ENCODE measurements around the gene IL36RN.

The IL36RN gene

DNA sequence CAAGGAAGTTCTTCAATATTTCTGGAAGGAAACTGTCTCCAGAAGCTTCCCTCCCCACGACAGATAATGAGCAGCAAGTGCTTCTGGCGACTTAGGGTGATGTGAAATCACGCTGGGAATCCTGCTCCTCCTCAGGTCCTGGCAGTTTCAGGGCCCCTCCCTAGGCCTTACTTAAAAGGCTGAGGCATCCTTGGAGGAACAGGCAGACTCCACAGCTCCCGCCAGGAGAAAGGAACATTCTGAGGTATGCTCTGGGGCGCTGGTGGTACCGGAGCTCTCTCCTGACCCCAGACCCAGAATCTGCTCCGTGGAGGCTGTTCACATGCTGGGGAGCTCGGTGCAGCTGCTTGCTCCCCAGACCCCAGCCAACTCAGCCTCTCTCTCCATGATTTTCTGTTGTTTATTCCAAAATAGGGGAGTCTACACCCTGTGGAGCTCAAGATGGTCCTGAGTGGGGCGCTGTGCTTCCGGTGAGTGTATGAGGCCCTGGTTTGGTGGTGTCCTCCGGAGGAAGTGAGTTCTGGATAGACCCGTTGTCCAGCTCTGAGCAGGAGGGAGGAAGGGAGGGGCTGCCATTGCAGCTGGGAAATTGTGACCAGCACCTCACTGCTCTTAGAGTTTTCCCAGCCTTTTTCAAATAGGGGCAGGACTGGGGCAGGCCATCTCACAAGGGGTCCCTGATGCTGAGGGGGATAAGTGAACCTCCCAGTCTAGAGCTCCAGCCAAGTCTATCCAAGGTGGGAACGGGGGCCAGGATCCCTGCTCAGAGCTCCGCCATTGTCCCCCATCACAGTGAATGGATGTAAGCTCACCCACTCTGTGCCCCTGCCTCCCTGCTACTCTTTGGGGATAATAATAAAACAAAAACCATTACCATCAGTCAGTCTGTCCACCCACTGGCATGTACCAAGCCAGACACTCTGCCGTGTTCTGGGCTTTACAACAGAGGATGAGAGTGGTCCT lies at the start of gene IL36RN:
Gene IL36RN, plus strand, starts transcription at position 201 of the 963 bp plus-strand sequence. Its CDS starts 241 bp downstream, at position 442.
- no peak for DNase-seq

DNA sequence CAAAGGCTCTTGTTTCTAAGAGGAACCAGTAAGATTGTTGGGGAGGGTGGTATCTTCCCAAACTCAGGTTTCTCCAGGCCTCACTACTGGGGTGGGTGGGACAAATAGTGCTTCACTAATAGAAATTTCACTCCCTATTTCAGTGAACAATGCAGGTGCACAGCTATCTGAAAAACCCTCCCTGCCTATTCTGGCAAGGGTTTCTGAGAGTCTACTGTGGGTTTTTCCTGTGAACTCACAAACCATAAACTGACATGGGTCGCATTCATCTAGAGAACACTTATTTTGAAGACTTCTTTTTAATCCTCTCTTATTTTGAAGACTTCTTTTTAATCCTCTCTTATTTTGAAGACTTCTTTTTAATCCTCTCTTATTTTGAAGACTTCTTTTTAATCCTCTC lies 49.4 kb upstream of the IL36RN start:
- no peak for DNase-seq

- DNase-seq, result no peak
These were observed 48.9 kb upstream of the IL36RN start for GRCh38 chr2:113010088-113010487.

- DNase-seq, result no peak
These were observed 47.9 kb upstream of the IL36RN start for GRCh38 chr2:113011108-113011507.

DNA sequence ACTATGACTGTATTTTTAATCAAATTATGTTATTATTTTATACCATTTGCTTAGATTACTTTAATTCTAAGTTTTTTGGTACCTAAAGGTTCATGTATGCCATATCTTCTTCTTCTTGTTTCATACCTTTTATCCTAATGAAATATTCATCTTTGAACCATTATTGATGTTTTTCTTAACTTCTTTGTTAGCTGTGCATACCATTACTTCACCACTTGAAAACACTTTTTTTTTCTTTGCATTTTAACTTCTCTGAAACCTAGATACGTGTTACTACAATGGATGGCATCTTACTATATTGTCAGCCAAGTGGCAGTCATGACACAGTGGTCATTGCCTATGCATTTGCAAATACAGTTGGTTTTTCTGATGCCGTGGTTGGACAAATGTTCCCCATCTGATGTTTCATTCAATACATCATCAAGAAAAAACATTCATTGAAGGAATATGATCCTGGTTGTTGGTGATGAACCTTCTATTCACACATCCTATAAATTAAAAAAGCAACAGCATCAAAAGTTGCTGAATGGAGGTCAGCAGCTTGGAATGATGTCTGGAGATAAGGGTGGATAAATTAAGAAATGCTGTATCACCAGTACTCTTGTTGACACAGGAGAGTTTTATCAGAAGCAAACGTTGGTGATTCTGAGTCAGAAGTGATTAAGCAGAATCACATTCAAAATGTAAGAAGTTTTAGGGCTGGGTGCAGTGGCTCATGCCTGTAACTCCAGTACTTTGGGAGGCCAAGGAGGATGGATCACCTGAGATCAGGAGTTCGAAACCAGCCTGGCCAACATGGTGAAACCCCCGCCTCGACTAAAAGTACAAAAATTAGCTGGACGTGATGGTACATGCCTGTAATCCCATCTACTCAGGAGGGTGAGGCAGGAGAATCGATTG lies 46.3 kb upstream of the IL36RN start:
- no peak for DNase-seq

GRCh38 chr2:113013336-113013661 lies 45.7 kb upstream of the IL36RN start:
- no peak for DNase-seq

DNA sequence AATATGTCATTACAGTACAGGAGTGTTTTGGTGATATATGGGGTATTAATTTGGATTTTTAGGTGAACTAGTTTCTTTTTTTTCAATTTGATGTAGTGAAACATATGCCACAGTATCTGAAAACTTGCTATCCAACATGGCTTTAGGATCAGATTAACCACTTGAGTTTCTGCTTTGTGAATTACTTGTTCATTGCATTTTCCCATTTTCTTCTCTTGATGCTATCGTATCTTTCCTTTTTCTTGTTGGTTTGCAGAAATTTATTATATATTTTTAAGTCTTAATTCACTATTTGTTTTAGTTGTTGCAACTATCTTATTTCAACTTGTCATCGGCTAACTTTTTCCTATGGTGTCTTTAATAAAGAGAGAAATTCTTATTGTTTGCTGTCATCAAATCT lies 44.9 kb upstream of the IL36RN start:
- DNase-seq, result no peak

GRCh38 chr2:113015042-113015441 lies 44.0 kb upstream of the IL36RN start:
- no peak for DNase-seq

GRCh38 chr2:113015655-113016054 lies 43.3 kb upstream of the IL36RN start:
- no peak for DNase-seq

DNA sequence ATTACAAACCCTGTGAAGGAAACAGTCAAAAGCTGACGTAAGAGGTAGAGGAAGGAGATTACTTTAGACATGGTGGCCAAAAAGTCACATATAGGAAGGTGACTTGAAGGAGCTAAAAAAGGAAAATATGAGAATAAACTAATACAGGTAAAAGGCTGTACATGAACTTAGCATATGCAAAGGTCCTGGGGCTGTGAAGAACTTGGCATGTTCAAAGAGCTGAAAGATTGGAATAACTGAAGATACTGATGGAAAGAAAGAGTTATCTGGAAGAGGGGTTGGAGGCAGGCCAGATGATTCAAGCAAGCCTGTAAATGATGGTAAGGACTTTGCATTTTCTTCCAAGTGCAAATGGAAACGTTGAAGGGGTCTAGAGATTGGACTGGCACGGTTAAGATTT lies 40.5 kb upstream of the IL36RN start:
- DNase-seq, result no peak

GRCh38 chr2:113021312-113021711 lies 37.7 kb upstream of the IL36RN start:
- no peak for DNase-seq

DNA sequence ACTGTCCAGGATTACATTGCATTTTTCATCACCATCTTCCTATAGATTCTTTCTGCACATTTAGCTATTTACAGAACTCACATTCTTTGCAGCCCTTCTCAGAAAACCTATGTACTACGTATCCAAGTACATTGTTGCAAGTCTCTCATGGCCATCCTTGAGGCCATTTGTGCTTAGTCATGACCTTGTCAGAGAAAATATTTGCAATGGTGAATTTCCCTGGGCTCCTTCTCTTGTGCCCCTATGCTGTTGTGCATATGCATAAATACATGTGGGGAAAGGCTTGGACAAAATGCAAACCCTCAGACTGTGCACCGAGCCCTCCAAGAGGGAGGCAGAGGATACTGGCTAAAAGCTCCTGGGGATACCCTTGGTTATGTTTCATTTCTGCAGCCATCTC lies 34.2 kb upstream of the IL36RN start:
- DNase-seq, result no peak

GRCh38 chr2:113025737-113026136 lies 33.3 kb upstream of the IL36RN start:
- DNase-seq, result no peak

- DNase-seq, result no peak
These were observed 31.3 kb upstream of the IL36RN start for GRCh38 chr2:113027691-113028090.

DNA sequence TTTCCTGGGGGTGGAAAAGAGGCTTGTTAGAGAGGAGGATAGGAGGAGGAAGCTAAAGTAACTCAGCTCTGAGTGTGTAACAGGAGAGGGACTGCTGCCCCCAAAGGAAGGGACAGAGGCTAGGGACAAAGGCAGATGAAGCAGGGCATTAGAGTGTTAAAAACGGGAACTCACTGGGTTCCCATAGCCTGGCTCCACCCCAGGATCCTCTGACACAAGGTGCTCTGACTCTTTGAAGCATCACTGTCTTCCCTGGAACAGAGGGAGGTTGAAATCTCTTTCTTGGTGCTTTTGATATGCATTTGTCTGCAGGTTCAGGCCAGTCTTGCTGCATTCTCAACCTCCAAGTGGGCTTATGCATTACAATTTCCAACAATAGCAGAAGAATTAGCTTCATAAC lies 30.9 kb upstream of the IL36RN start:
- no peak for DNase-seq

DNA sequence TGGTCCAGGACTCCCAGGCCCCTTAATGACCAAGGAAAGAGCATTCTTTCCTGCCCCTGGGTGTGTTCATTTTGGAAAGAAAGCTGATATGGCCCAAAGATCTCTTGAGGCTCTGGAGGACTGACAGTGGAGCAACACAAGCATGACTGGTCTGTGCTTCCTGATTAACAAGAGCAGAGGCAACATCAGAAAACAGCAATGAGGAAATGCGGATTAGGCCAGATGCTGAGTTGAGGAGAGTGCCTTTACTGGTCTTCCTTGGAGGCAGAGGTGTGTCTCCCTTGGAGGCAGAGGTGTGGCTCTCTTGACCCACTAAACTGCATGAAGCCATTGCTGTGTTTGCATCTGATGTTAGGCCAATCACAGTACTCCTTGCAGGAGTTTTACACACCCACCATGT lies 26.3 kb upstream of the IL36RN start:
- DNase-seq, result no peak

DNA sequence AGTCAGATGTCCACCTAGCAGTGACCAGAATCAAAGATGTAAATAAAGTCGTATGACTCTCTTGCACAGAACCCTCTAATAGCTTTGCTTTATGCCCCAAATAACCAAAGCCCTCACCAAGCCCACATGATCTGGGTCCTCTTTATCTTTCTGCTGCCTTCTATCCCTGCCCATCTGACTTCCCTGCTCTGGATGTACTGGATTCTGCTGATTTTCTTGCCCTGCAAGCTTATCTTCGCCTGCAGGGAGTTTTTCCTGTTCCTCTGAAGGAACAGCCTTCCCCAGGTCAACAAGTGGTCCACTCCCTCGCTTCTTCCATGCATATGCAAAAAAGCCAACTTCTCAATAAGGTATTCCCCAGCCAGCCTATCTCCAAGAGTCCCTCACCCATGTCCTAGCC lies 25.0 kb upstream of the IL36RN start:
- DNase-seq, result no peak

GRCh38 chr2:113036763-113037162 lies 22.2 kb upstream of the IL36RN start:
- DNase-seq, result no peak

DNA sequence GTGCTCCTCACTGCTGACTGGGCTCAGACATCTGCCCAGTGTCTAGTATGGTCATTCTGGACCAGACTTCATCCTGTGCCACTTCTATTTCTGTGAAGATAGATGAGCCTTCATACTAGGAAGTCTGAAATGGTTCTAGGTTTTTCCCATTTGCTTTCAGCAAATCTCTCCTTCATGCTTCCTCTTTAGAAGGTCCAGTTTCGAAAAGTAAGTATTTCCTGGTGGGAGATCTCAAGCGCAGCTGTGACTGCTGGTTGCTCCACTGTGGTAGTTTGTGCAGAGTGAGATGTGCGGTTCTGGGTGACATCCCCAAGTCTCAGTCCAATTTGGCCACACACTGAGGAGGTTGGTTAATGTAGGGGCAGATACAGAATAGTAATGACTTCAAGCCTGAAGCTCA lies 20.7 kb upstream of the IL36RN start:
- DNase-seq, result no peak

GRCh38 chr2:113039158-113039557 lies 19.8 kb upstream of the IL36RN start:
- DNase-seq, result no peak

DNA sequence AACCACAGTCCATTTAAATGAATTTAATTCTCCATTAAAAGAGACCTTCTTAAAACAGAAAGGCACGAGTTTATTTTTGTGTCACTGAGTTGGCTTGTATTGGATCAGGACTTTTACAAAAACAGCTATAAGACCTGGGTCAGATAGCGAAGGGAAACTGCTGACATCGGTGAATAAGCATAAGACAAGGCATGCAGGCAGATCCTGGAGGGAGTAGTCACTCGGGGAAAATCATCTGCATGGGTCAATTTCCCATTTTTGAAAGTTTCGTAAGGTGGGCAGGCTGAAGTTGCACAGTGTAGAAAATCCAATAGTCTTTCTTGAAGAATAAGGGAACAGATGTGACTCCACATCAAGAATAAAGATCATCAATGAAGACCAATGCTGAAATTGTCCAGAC lies 19.3 kb upstream of the IL36RN start:
- no peak for DNase-seq

GRCh38 chr2:113041871-113042270 lies 17.1 kb upstream of the IL36RN start:
- no peak for DNase-seq

DNA sequence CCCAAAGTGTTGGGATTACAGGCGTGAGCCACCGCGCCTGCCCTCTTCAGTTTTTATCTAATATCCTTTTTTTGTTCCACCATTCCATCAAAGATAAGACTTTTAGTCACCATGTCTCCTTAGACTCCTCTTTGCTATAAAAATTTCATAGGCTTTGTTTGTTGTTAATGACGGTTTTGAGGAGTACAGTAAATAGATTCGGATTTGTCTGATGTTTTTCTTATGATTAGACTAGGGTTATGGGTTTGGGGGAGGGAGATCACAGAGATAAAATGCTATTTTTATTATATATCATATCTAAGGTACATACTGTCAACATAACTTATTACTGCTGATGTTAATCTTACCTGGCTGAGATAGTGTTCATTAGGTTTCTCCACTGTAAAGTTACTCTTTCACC lies 12.5 kb upstream of the IL36RN start:
- no peak for DNase-seq

Data from left hindlimb (tissue), 1 donor.